OCI-LY1 (cell line): Measurements from ENCODE around the gene OSBPL5.

ENCODE experiments used
- EZH2 ChIP-seq: fragments of 200-600 bp; sonication (generic), shearing (Covaris generic); IDR thresholded peaks from 2 replicates; pipeline ENCODE4 v1.8.0; 2017; ENCODE audit warnings: borderline replicate concordance, mixed run types, mild to moderate bottlenecking, antibody characterized with exemption, low read length, moderate library complexity, mixed read lengths
- TF ChIP-seq, protein P1 (sequence below): fragments of 200-600 bp; sonication (generic), shearing (Covaris generic); IDR thresholded peaks from 2 replicates; pipeline ENCODE4 v1.5.1; 2017; ENCODE audit warnings: mild to moderate bottlenecking, antibody characterized with exemption, low read length, moderate library complexity, mixed read lengths

GRCh38 chr11:3207526-3208189 is 42.5 kb upstream of the OSBPL5 start:
- TF ChIP-seq, protein P1, sequence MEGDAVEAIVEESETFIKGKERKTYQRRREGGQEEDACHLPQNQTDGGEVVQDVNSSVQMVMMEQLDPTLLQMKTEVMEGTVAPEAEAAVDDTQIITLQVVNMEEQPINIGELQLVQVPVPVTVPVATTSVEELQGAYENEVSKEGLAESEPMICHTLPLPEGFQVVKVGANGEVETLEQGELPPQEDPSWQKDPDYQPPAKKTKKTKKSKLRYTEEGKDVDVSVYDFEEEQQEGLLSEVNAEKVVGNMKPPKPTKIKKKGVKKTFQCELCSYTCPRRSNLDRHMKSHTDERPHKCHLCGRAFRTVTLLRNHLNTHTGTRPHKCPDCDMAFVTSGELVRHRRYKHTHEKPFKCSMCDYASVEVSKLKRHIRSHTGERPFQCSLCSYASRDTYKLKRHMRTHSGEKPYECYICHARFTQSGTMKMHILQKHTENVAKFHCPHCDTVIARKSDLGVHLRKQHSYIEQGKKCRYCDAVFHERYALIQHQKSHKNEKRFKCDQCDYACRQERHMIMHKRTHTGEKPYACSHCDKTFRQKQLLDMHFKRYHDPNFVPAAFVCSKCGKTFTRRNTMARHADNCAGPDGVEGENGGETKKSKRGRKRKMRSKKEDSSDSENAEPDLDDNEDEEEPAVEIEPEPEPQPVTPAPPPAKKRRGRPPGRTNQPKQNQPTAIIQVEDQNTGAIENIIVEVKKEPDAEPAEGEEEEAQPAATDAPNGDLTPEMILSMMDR: no peak
- TF ChIP-seq EZH2: no peak
